DMS79 treated with DMSO at 0.1 percent for 48 hours (cell line): ENCODE measurements around the gene GYPB.
"Not testable (repeated sequence)": the region's sequence is repeated elsewhere in the genome, so short reads cannot be mapped to it uniquely, and the experiment has no call there.

Experiments
- DNase-seq: peaks from one replicate; lab custom pipeline; 2025; lab: John Stamatoyannopoulos, UW

GYPB gene

GRCh38 chr4:144014808-144015207, 4.4 kb downstream of the GYPB start:
- DNase-seq, result no peak

- DNase-seq, result not testable (repeated sequence)
Measured at GRCh38 chr4:144008602-144009001, 10.6 kb downstream of the GYPB start.

- not testable (repeated sequence) for DNase-seq
Measured at GRCh38 chr4:144007960-144008359, 11.2 kb downstream of the GYPB start.

GRCh38 chr4:144006200-144006803, 12.9 kb downstream of the GYPB start:
- DNase-seq, result not testable (repeated sequence)

- DNase-seq, result not testable (repeated sequence)
Measured at GRCh38 chr4:144005558-144005953, 13.6 kb downstream of the GYPB start.

- not testable (repeated sequence) for DNase-seq
Measured at GRCh38 chr4:144004868-144005557, 14.2 kb downstream of the GYPB start.

- not testable (repeated sequence) for DNase-seq
Measured at GRCh38 chr4:144003890-144004265, 15.3 kb downstream of the GYPB start.

GRCh38 chr4:144003205-144003889, 15.8 kb downstream of the GYPB start:
- not testable (repeated sequence) for DNase-seq

- DNase-seq, result not testable (repeated sequence)
Measured at GRCh38 chr4:144000331-144000995, 18.7 kb downstream of the GYPB start.

- not testable (repeated sequence) for DNase-seq
Measured at GRCh38 chr4:143996193-143996592, 23.0 kb downstream of the GYPB start.

- not testable (repeated sequence) for DNase-seq
Measured at GRCh38 chr4:143991761-143992160, 27.4 kb downstream of the GYPB start.

GRCh38 chr4:143990717-143991116, 28.5 kb downstream of the GYPB start:
- not testable (repeated sequence) for DNase-seq

- DNase-seq, result no peak
Measured at GRCh38 chr4:143986180-143986579, 33.0 kb downstream of the GYPB start.

- not testable (repeated sequence) for DNase-seq
Measured at GRCh38 chr4:143980776-143981175, 38.4 kb downstream of the GYPB start.

- not testable (repeated sequence) for DNase-seq
Measured at GRCh38 chr4:143975527-143975926, 43.7 kb downstream of the GYPB start.

GRCh38 chr4:143974021-143974420, 45.2 kb downstream of the GYPB start:
- not testable (repeated sequence) for DNase-seq

GRCh38 chr4:143961075-143961474, 58.1 kb downstream of the GYPB start:
- DNase-seq, result no peak

- not testable (repeated sequence) for DNase-seq
Measured at GRCh38 chr4:143955306-143955705, 63.9 kb downstream of the GYPB start.

GRCh38 chr4:143951458-143951972, 67.7 kb downstream of the GYPB start:
- not testable (repeated sequence) for DNase-seq

GRCh38 chr4:143950967-143951366, 68.2 kb downstream of the GYPB start:
- DNase-seq, result not testable (repeated sequence)

GRCh38 chr4:143950185-143950584, 69.0 kb downstream of the GYPB start:
- DNase-seq, result not testable (repeated sequence)

GRCh38 chr4:143947493-143947892, 71.7 kb downstream of the GYPB start:
- not testable (repeated sequence) for DNase-seq
